Endodermal cell (in vitro differentiated cells): ENCODE results near the gene TMTC2. TPM values are rescaled to one million over a fixed set of nuclear protein-coding genes. Genes with fewer than 3 reads are reported as not detected.

Experiments used
- DNase-seq: peaks from one replicate; pipeline ENCODE4 v3.0.0-alpha.2; 2017
- H3K27ac ChIP-seq: 2 replicates; pipeline ENCODE4 v1.5.1; 2013; ENCODE audit warnings: mild to moderate bottlenecking, low read depth, low read length, moderate library complexity
- H3K27me3 ChIP-seq: 2 replicates; pipeline ENCODE4 v1.6.1; 2013; ENCODE audit warnings: mild to moderate bottlenecking, low read length, moderate library complexity; ENCODE audit not compliant: insufficient read depth, control insufficient read depth, poor library complexity, severe bottlenecking
- H3K36me3 ChIP-seq: 2 replicates; pipeline ENCODE4 v1.7.0; 2013; ENCODE audit warnings: mild to moderate bottlenecking, low read length, moderate library complexity; ENCODE audit not compliant: control insufficient read depth, insufficient read depth
- H3K4me1 ChIP-seq: one replicate; pipeline ENCODE4 v1.7.0; 2013; ENCODE audit warnings: low read length; ENCODE audit not compliant: control insufficient read depth, insufficient read depth
- H3K4me3 ChIP-seq: 2 replicates; pipeline ENCODE4 v1.5.1; 2013; ENCODE audit warnings: mild to moderate bottlenecking, low read length, moderate library complexity
- H3K9ac ChIP-seq: 2 replicates; pipeline ENCODE4 v1.6.1; 2013; ENCODE audit warnings: mild to moderate bottlenecking, low read length, moderate library complexity; ENCODE audit not compliant: poor library complexity, severe bottlenecking; ENCODE audit errors: extremely low read depth
- H3K9me3 ChIP-seq: 2 replicates; pipeline ENCODE4 v1.6.1; 2013; ENCODE audit warnings: mild to moderate bottlenecking, low read length, moderate library complexity; ENCODE audit not compliant: control insufficient read depth
- H3K27ac Mint-ChIP-seq: 2 replicates; pipeline ENCODE4 v1.8.0; 2020; ENCODE audit warnings: mixed read lengths
- H3K27me3 Mint-ChIP-seq: 2 replicates; pipeline ENCODE4 v1.8.0; 2021; ENCODE audit warnings: mild to moderate bottlenecking, mixed read lengths; ENCODE audit not compliant: insufficient read depth
- H3K36me3 Mint-ChIP-seq: 2 replicates; pipeline ENCODE4 v1.8.0; 2020; ENCODE audit warnings: low read depth, mixed read lengths
- H3K4me1 Mint-ChIP-seq: 2 replicates; pipeline ENCODE4 v1.8.0; 2020; ENCODE audit warnings: mixed read lengths
- H3K4me3 Mint-ChIP-seq: 2 replicates; pipeline ENCODE4 v1.8.0; 2020; ENCODE audit warnings: mild to moderate bottlenecking, moderate library complexity, mixed read lengths
- H3K9me3 Mint-ChIP-seq: 2 replicates; pipeline ENCODE4 v1.8.0; 2020; ENCODE audit warnings: mild to moderate bottlenecking, mixed read lengths
- CTCF ChIP-seq: fragments of 200-600 bp; sonication (generic); conservative IDR thresholded peaks from 2 replicates; pipeline ENCODE4 v1.5.0; 2021; ENCODE audit warnings: antibody characterized with exemption, mild to moderate bottlenecking
- WGBS, 2 experiments: methylation state at CpG; one replicate each; pipeline versions ENCODE4 v1.1.5 to v1.1.7; 2013; ENCODE audit warnings: missing lambda C conversion rate in 2 of 2, mixed read lengths in 1 of 2; ENCODE audit not compliant: insufficient coverage in 1 of 2, insufficient read length in 1 of 2; 5-methylcytosine and 5-hydroxymethylcytosine counted together
- total RNA-seq, 2 donors: library from RNA; stranded (reverse); fragmentation: NEBNext Ultra II Directional in 1 of 2; extraction: Animal tissue kit (Norgen Biotek cat#: 25700) in 1 of 2; gene quantifications; 2 replicates in 1 of 2; 3 replicates in 1 of 2; pipeline ENCODE4 v1.2.1, GENCODE V29; 2021

The TMTC2 gene
- total RNA-seq, 2 donors from 2014 or later: 7.2 to 10.8 TPM

GRCh38 chr12:82757059-82757458, 70.4 kb downstream of the TMTC2 start:
- no peaks in the 10 kb centered on the region for H3K9me3 Mint-ChIP-seq

GRCh38 chr12:82757656-82758055, 71.0 kb downstream of the TMTC2 start:
- no peak overlapping the region for H3K27ac ChIP-seq
- no peak overlapping the region for H3K4me3 Mint-ChIP-seq
- H3K36me3 Mint-ChIP-seq: no peaks in the 10 kb centered on the region
- H3K27me3 Mint-ChIP-seq: peaks cover 10% of the 10 kb centered on the region
- TF ChIP-seq CTCF: no peak
- no peaks in the 10 kb centered on the region for H3K9me3 ChIP-seq
- 55 to 80% methylated on average over 1 of the region's 1 CpG for WGBS, 2 experiments
- no peaks in the 10 kb centered on the region for H3K36me3 ChIP-seq
- no peak overlapping the region for H3K9ac ChIP-seq
- no peaks in the 10 kb centered on the region for H3K9me3 Mint-ChIP-seq
- H3K27me3 ChIP-seq: peaks cover 19% of the 10 kb centered on the region
- H3K4me1 Mint-ChIP-seq: peaks cover 28% of the 10 kb centered on the region
- no peak for DNase-seq
- no peak overlapping the region for H3K4me3 ChIP-seq
- H3K4me1 ChIP-seq: peaks cover 16% of the 10 kb centered on the region
- no peak overlapping the region for H3K27ac Mint-ChIP-seq

More at GRCh38 chr12:82757059-82757458, 70.4 kb downstream of the TMTC2 start:
- no CpG with 5 or more reads among the region's 1 CpG for WGBS, 2 experiments
- no peak for TF ChIP-seq CTCF
- no peak overlapping the region for H3K27ac Mint-ChIP-seq
- Histone ChIP-seq H3K4me1 (peaks cover 16% of the 10 kb centered on the region), H3K27ac (no peak overlapping the region), H3K27me3 (peaks cover 19% of the 10 kb centered on the region), H3K4me3 (no peak overlapping the region), H3K9me3 (no peaks in the 10 kb centered on the region), H3K9ac (no peak overlapping the region), H3K36me3 (no peaks in the 10 kb centered on the region)
- peaks cover 10% of the 10 kb centered on the region for H3K27me3 Mint-ChIP-seq
- H3K4me3 Mint-ChIP-seq: no peak overlapping the region
- H3K36me3 Mint-ChIP-seq: no peaks in the 10 kb centered on the region
- DNase-seq: no peak
- H3K4me1 Mint-ChIP-seq: peaks cover 28% of the 10 kb centered on the region

GRCh38 chr12:82758749-82759330, 72.1 kb downstream of the TMTC2 start:
- no peak for DNase-seq
- H3K9me3 Mint-ChIP-seq: no peaks in the 10 kb centered on the region
- H3K9me3 ChIP-seq: no peaks in the 10 kb centered on the region
- no peak overlapping the region for H3K27ac Mint-ChIP-seq
- WGBS, 2 experiments: 87 to 93% methylated on average over 3 of the region's 3 CpGs
- peaks cover 10% of the 10 kb centered on the region for H3K27me3 Mint-ChIP-seq
- H3K9ac ChIP-seq: no peak overlapping the region
- no peaks in the 10 kb centered on the region for H3K36me3 Mint-ChIP-seq
- H3K27ac ChIP-seq: no peak overlapping the region
- H3K27me3 ChIP-seq: peaks cover 19% of the 10 kb centered on the region
- peaks cover 28% of the 10 kb centered on the region for H3K4me1 Mint-ChIP-seq
- no peak overlapping the region for H3K4me3 Mint-ChIP-seq
- H3K36me3 ChIP-seq: no peaks in the 10 kb centered on the region
- peaks cover 16% of the 10 kb centered on the region for H3K4me1 ChIP-seq
- peak; percentile 11 for TF ChIP-seq CTCF
- H3K4me3 ChIP-seq: no peak overlapping the region
